B cell (primary cell): Measurements from ENCODE around the gene EHD4.

Experiments used
- CTCF ChIP-seq: fragments of 200-600 bp; IDR thresholded peaks from one replicate; pipeline ENCODE4 v1.8.0; 2022; ENCODE audit warnings: antibody characterized with exemption, mild to moderate bottlenecking
- EZH2 ChIP-seq: IDR thresholded peaks from 2 replicates; pipeline ENCODE4 v1.6.1; 2012; ENCODE audit warnings: borderline replicate concordance, low read depth, mild to moderate bottlenecking, moderate library complexity, low read length; ENCODE audit not compliant: insufficient read depth, poor library complexity, severe bottlenecking

GRCh38 chr15:41982133-41982930 lies 10.0 kb upstream of the EHD4 start:
- TF ChIP-seq CTCF: no peak
- TF ChIP-seq EZH2: no peak
